Measurements from ENCODE around the gene VCAN. TPM values are rescaled to one million over a fixed set of nuclear protein-coding genes. Genes with fewer than 3 reads are reported as not detected.

VCAN gene
- total and polyA plus RNA-seq, 8 donors, result 0.84 to 69.4 (median 2.0) TPM

DNA sequence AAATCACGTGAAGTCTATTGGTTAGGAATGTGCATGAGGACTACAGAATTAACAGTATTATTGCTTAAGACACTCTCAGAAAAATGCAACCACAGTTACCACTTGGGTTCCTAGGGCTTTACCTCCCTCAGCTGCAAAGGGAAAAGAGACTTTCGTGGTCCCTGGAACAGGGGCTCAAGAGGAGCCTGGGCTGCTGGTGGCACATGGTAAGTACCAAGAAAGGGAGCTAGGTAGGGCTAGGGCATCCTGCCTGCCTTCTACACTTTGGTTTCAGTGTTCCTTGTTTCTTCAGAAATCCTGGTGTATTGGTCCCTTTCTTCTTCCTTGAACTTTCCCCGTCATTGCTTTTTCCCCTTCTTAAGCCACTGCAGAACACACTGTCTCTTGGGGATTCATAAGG is 7.3 kb upstream of the VCAN start:
- TF ChIP-seq, protein P1, sequence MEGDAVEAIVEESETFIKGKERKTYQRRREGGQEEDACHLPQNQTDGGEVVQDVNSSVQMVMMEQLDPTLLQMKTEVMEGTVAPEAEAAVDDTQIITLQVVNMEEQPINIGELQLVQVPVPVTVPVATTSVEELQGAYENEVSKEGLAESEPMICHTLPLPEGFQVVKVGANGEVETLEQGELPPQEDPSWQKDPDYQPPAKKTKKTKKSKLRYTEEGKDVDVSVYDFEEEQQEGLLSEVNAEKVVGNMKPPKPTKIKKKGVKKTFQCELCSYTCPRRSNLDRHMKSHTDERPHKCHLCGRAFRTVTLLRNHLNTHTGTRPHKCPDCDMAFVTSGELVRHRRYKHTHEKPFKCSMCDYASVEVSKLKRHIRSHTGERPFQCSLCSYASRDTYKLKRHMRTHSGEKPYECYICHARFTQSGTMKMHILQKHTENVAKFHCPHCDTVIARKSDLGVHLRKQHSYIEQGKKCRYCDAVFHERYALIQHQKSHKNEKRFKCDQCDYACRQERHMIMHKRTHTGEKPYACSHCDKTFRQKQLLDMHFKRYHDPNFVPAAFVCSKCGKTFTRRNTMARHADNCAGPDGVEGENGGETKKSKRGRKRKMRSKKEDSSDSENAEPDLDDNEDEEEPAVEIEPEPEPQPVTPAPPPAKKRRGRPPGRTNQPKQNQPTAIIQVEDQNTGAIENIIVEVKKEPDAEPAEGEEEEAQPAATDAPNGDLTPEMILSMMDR (IDR thresholded peaks at IDR 0.05), result no peak
- FAIRE-seq, result no peak
- 57 to 66% methylated on average over 3 of the region's 3 CpGs for WGBS, 2 donors
- no peak for DNase-seq
- Histone ChIP-seq H3K9me3 (no peaks in the 10 kb centered on the region), H3K27ac (no peak overlapping the region), H3K4me1 (no peaks in the 10 kb centered on the region), H3K27me3 (peaks cover 0 to 9% (median 0%) of the 10 kb centered on the region in 4 donors), H3K36me3 (no peaks in the 10 kb centered on the region), H3K4me3 (no peak overlapping the region)
- intact Hi-C loops (cut with DNase I), result no loop called here
- no peak for ATAC-seq

DNA sequence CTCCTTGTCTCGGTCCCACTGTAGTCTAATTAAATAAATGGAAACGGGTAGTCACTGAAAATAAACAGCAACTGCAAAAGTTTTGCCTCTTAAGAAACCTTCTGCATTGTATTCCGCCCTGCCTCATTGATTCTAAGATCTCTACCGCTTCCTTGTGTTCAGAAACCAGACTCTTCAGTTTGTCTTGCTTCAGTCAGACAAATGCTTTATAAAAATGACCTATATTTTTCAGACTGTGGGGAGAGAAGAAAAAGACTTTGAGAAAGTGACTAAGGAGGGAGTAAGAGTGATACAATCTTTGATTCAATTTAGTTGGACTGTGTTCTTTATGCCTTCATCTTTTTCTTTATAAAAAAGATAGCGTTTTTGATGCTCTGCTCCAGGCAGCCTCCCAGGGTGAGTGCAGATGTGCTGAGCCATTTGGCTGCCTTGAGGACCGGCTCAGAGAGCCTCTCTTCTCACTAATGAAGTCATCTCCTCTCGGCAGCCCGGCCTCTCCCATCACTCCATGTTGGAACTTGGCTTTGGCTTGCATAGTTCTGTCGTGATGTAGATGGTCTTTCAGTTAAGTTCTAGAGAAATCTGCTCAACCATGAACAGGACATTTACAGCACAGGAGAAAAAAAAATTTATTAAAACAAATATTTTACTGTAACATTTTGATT is 4.0 kb upstream of the VCAN start:
- no peak overlapping the region for H3K4me3 ChIP-seq
- ATAC-seq (no peak), DNase-seq (no peak), FAIRE-seq (no peak)
- peaks cover 0 to 7% (median 0%) of the 10 kb centered on the region in 3 donors for H3K4me1 ChIP-seq
- intact Hi-C loops (cut with DNase I), result no loop called here
- H3K27me3 ChIP-seq, result peaks cover 0 to 20% (median 4%) of the 10 kb centered on the region in 4 donors
- 57 to 62% methylated on average over 9 of the region's 9 CpGs for WGBS, 2 donors
- TF ChIP-seq, protein P1 (IDR thresholded peaks at IDR 0.05), result no peak
- H3K36me3 ChIP-seq, result no peaks in the 10 kb centered on the region
- no peak overlapping the region for H3K27ac ChIP-seq
- H3K9me3 ChIP-seq, result no peaks in the 10 kb centered on the region

DNA sequence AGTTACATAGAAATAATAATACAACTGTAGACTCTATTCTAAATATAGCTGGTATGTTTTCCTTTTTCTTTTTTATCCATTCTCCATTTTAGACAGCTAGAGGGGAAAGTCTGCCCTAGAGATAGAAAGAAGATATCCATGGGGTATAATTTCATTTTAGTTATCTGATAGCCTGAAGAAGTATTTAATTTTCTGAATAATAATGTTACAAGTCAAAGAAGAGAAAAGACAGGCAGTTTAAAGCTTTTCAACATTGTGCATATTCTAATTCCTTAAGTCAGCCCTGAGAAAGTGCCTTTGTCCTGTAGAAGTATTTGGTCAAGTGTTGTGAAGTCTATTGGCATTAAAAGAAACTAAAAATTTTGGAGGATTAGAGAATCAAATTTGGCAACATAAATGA is 2.5 kb upstream of the VCAN start:
- Histone ChIP-seq H3K9me3 (no peaks in the 10 kb centered on the region), H3K27ac (no peak overlapping the region), H3K36me3 (no peaks in the 10 kb centered on the region), H3K4me3 (no peak overlapping the region), H3K27me3 (peaks cover 0 to 20% (median 4%) of the 10 kb centered on the region in 4 donors), H3K4me1 (peaks cover 0 to 11% (median 7%) of the 10 kb centered on the region in 3 donors)
- DNase-seq (no peak), FAIRE-seq (no peak), ATAC-seq (no peak)
- intact Hi-C loops (cut with DNase I), result no loop called here
- TF ChIP-seq, protein P1 (IDR thresholded peaks at IDR 0.05), result no peak

DNA sequence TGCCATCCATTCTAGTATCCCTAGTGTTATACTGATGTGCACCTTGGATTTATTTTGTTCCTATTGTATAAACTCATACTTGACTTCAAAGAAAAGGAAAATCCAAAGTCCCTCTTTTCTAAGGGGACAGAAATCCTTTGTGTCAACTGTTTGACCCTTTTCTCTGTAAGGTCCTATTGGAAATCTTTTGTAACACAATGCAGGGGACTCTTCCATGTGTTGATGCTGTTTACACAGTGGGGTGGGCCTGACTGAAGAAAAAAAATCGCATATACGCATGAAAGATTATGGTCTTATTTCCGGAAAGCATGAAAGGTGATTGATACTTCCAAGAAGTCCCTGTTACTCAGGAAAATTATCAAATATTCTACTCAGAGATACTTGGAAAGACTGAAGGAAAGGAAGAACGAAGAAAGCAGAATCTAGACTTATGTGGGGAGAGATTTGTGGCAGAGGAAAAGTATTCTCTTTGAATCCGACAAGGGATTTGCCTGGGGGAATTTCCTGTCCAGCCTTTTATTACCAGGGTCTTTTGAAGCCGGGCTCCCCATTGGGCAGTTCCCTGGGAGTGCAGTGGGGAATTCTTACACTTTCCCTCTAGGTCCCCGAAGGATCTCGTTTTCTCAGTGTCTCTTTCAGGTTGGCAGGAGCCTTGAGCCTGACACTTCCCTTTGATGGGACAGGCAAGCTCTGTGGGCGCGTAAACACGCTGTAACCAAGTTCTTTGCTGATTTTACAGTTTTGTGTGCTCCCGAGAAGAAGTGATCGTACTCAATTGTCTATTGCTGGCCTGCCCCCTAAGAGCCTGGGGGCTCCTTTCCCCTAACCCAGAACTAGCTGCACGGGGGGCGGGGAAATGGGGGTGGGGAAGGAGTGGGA is 779 bp upstream of the VCAN start:
- ATAC-seq, result no peak
- WGBS, 2 donors, result 29 to 32% methylated on average over 15 of the region's 15 CpGs
- no peaks in the 10 kb centered on the region for H3K9me3 ChIP-seq
- H3K4me1 ChIP-seq, result peaks cover 0 to 11% (median 7%) of the 10 kb centered on the region in 3 donors
- intact Hi-C loops (cut with DNase I), result no loop called here
- no peak overlapping the region for H3K27ac ChIP-seq
- H3K4me3 ChIP-seq, result peak overlapping the region in 1 of 4 donors; percentile 53
- no peak for FAIRE-seq
- H3K27me3 ChIP-seq, result peaks cover 0 to 24% (median 4%) of the 10 kb centered on the region in 4 donors
- no peak for DNase-seq
- H3K36me3 ChIP-seq, result no peaks in the 10 kb centered on the region
- TF ChIP-seq, protein P1 (IDR thresholded peaks at IDR 0.05), result no peak

GRCh38 chr5:83472213-83472507 is 616 bp downstream of the VCAN start:
- intact Hi-C loops (cut with DNase I), result no loop called here
- DNase-seq (no peak), ATAC-seq (no peak), FAIRE-seq (no peak)
- 1 to 3% methylated on average over 5 of the region's 5 CpGs for WGBS, 2 donors
- Histone ChIP-seq H3K36me3 (no peaks in the 10 kb centered on the region), H3K27me3 (peaks cover 0 to 25% (median 4%) of the 10 kb centered on the region in 4 donors), H3K9me3 (no peaks in the 10 kb centered on the region), H3K27ac (peak overlapping the region in 2 of 4 donors; percentile 37 to 45), H3K4me1 (peaks cover 0 to 11% (median 7%) of the 10 kb centered on the region in 3 donors), H3K4me3 (peak overlapping the region in 2 of 4 donors; percentile 9 to 53)
- TF ChIP-seq, protein P1 (IDR thresholded peaks at IDR 0.05), result no peak
